ENCODE results near the gene CXorf58. TPM values are rescaled to one million over a fixed set of nuclear protein-coding genes. Genes with fewer than 3 reads are reported as not detected.

Gene CXorf58
- total and polyA plus RNA-seq, 2 donors (not counting 3 experiments of a cell fraction or from before 2014, with no cell fraction given), result not detected

DNA sequence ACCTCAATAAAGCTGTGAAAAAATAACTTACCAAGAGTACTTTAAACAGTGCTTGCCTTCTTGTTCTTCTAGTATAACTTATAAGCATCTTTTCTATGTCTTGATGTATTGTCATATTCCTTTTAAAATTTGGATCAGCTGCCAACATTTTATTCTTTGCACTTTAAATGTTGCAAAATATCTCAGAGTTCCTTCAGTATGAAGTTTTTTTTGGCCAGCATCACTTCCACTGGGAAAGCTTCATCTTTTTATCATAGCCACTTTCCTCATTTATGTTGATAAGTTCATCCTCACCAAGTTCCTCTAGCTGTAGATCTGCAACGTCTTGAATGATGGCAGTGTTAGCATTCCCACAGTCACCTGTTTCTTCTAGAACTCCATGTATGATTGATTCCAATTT is 24.2 kb downstream of the CXorf58 start:
- Histone ChIP-seq H3K27ac (ENCODE audit: insufficient read depth, low read depth, low read length) (no peak overlapping the region), H3K27me3 (ENCODE audit: control insufficient read depth in 2 of 2, insufficient read depth in 2 of 2, low read length in 2 of 2) (no peaks in the 10 kb centered on the region), H4K20me1 (replicated peaks; ENCODE audit: control insufficient read depth, extremely low read depth, insufficient read depth, low read length) (no peaks in the 10 kb centered on the region), H3K9me3 (replicated peaks; ENCODE audit: control insufficient read depth, insufficient read depth, low read length) (no peaks in the 10 kb centered on the region), H3K36me3 (ENCODE audit: control insufficient read depth in 2 of 2, extremely low read depth in 1 of 2, insufficient read depth in 2 of 2, low read length in 2 of 2) (no peaks in the 10 kb centered on the region), H3K4me1 (ENCODE audit: control insufficient read depth, extremely low read depth, insufficient read depth, low read length) (no peaks in the 10 kb centered on the region), H3K4me2 (ENCODE audit: insufficient read depth, low read length) (no peak overlapping the region), H3K4me3 (replicated peaks in 1 of 3; ENCODE audit: insufficient read depth in 1 of 3, low read depth in 1 of 3, low read length in 3 of 3) (no peak overlapping the region), H3K9me1 (replicated peaks; ENCODE audit: control insufficient read depth, extremely low read depth, insufficient read depth, low read length) (no peaks in the 10 kb centered on the region), H3K79me2 (ENCODE audit: control insufficient read depth, insufficient read depth, low read length) (no peaks in the 10 kb centered on the region), H3K9ac (replicated peaks; ENCODE audit: extremely low read depth, insufficient read depth, low read length) (no peak overlapping the region), H2AFZ (ENCODE audit: low read depth, low read length) (no peak overlapping the region)
- ChIA-PET POLR2A (no interaction called here), CTCF (no interaction called here)
- dilution Hi-C loops (cut with MboI; ENCODE audit: extremely low pct_ligation_motif_present, low sequenced_read_pairs) (no loop called here), intact Hi-C loops (cut with micrococcal nuclease) (no loop called here)
- DNase-seq (ENCODE audit: low read depth, low spot score) (no peak), FAIRE-seq (no peak)
- no peak for TF ChIP-seq POLR2A (IDR thresholded peaks at IDR 0.05; ENCODE audit: low read depth, low read length)
- BruUV-seq (replicated peaks), result no TSS peak

DNA sequence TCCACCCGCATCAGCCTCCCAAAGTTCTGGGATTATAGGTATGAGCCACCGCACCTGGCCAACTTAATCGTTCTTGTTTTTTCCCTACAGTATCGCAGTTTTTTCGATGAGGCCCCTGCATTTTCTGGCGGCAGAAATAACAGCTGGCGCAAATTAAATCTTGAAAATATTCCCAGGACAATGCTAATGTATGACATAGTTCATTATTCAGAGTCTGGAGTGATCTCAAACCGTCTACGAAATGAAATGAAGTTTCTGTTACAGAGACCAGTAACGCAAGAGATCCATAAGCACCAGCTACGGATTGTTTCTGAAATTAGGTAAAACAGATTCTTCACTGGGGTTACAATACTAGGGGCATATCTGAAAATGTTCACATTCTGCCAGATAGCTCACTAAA is 27.3 kb downstream of the CXorf58 start:
- BruUV-seq (replicated peaks), result no TSS peak
- H3K4me1 ChIP-seq (ENCODE audit: control insufficient read depth, extremely low read depth, insufficient read depth, low read length), result no peaks in the 10 kb centered on the region
- H3K36me3 ChIP-seq (ENCODE audit: control insufficient read depth in 2 of 2, extremely low read depth in 1 of 2, insufficient read depth in 2 of 2, low read length in 2 of 2), result no peaks in the 10 kb centered on the region
- DNase-seq (ENCODE audit: low read depth, low spot score), result no peak
- ChIA-PET POLR2A (no interaction called here), CTCF (no interaction called here)
- no peak for FAIRE-seq
- H3K27me3 ChIP-seq (ENCODE audit: control insufficient read depth in 2 of 2, insufficient read depth in 2 of 2, low read length in 2 of 2), result no peaks in the 10 kb centered on the region
- dilution Hi-C loops (cut with MboI; ENCODE audit: extremely low pct_ligation_motif_present, low sequenced_read_pairs), result no loop called here
- H3K4me2 ChIP-seq (ENCODE audit: insufficient read depth, low read length), result no peak overlapping the region
- H3K9me1 ChIP-seq (replicated peaks; ENCODE audit: control insufficient read depth, extremely low read depth, insufficient read depth, low read length), result no peaks in the 10 kb centered on the region
- no peaks in the 10 kb centered on the region for H3K79me2 ChIP-seq (ENCODE audit: control insufficient read depth, insufficient read depth, low read length)
- intact Hi-C loops (cut with micrococcal nuclease), result no loop called here
- TF ChIP-seq POLR2A (IDR thresholded peaks at IDR 0.05; ENCODE audit: low read depth, low read length) (no peak), MYC (IDR thresholded peaks at IDR 0.05; ENCODE audit: low read depth, low read length) (no peak), EZH2 (IDR thresholded peaks at IDR 0.05; ENCODE audit: borderline replicate concordance, low read depth, low read length, severe bottlenecking) (no peak), POLR2AphosphoS5 (IDR thresholded peaks at IDR 0.05; ENCODE audit: insufficient read depth, low read depth, low read length) (no peak), GATA2 (IDR thresholded peaks at IDR 0.05; ENCODE audit: insufficient read depth, insufficient read length, low read depth, low read length) (no peak), FOS (IDR thresholded peaks at IDR 0.05; ENCODE audit: borderline replicate concordance, insufficient read depth, low read length) (no peak), JUN (IDR thresholded peaks at IDR 0.05; ENCODE audit: borderline replicate concordance, insufficient read depth, insufficient read length, low read depth) (no peak)
- TF ChIP-seq, protein P1, sequence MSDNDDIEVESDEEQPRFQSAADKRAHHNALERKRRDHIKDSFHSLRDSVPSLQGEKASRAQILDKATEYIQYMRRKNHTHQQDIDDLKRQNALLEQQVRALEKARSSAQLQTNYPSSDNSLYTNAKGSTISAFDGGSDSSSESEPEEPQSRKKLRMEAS (IDR thresholded peaks at IDR 0.05; ENCODE audit: insufficient read depth, insufficient read length), result no peak
- TF ChIP-seq, protein P2, sequence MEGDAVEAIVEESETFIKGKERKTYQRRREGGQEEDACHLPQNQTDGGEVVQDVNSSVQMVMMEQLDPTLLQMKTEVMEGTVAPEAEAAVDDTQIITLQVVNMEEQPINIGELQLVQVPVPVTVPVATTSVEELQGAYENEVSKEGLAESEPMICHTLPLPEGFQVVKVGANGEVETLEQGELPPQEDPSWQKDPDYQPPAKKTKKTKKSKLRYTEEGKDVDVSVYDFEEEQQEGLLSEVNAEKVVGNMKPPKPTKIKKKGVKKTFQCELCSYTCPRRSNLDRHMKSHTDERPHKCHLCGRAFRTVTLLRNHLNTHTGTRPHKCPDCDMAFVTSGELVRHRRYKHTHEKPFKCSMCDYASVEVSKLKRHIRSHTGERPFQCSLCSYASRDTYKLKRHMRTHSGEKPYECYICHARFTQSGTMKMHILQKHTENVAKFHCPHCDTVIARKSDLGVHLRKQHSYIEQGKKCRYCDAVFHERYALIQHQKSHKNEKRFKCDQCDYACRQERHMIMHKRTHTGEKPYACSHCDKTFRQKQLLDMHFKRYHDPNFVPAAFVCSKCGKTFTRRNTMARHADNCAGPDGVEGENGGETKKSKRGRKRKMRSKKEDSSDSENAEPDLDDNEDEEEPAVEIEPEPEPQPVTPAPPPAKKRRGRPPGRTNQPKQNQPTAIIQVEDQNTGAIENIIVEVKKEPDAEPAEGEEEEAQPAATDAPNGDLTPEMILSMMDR (IDR thresholded peaks at IDR 0.05; ENCODE audit: extremely low read depth in 1 of 2, insufficient read depth in 1 of 2, low read depth in 1 of 2, low read length in 2 of 2), result no peak
- no peak overlapping the region for H3K9ac ChIP-seq (replicated peaks; ENCODE audit: extremely low read depth, insufficient read depth, low read length)
- H4K20me1 ChIP-seq (replicated peaks; ENCODE audit: control insufficient read depth, extremely low read depth, insufficient read depth, low read length), result no peaks in the 10 kb centered on the region
- H3K9me3 ChIP-seq (replicated peaks; ENCODE audit: control insufficient read depth, insufficient read depth, low read length), result no peaks in the 10 kb centered on the region
- no peak overlapping the region for H3K27ac ChIP-seq (ENCODE audit: insufficient read depth, low read depth, low read length)
- H3K4me3 ChIP-seq (replicated peaks in 1 of 3; ENCODE audit: insufficient read depth in 1 of 3, low read depth in 1 of 3, low read length in 3 of 3), result no peak overlapping the region
- H2AFZ ChIP-seq (ENCODE audit: low read depth, low read length), result no peak overlapping the region

All from endothelial cell of umbilical vein (primary cell).